Testis (tissue), 2 donors: ENCODE measurements around the gene ISG20.

Experiments used
- POLR2A ChIP-seq: fragments of 450-650 bp; IDR thresholded peaks from one replicate; pipeline ENCODE4 v1.6.1; 2017; ENCODE audit warnings: antibody characterized with exemption, mild to moderate bottlenecking, moderate library complexity
- TF ChIP-seq, protein P1 (sequence below), 3 experiments: fragments of 450-650 bp in 2 of 3; fragments of 200-600 bp in 1 of 3; sonication (generic) in 1 of 3; IDR thresholded peaks; one replicate each; pipeline ENCODE4 v1.5.1; 2016 to 2019; ENCODE audit warnings: antibody characterized with exemption in 3 of 3, mild to moderate bottlenecking in 2 of 3, moderate library complexity in 1 of 3

DNA sequence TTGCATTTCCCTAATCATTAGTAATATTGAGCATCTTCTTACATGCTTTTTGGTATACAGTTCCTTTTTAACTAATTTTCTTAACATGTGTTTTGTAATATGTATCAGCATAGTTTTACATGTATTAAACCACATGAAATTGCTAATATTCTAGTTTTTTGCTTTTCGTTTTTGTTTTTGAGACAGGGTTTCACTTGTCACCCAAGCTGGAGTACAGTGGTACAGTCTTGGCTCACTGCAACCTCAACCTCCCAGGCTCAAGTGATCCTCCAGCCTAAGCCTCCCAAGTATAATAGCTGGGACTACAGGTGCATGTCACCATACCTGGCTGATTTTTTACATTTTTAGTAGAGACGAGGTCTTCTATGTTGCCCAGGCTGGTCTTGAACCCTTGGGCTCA is 4.4 kb upstream of the ISG20 start:
- TF ChIP-seq, protein P1, sequence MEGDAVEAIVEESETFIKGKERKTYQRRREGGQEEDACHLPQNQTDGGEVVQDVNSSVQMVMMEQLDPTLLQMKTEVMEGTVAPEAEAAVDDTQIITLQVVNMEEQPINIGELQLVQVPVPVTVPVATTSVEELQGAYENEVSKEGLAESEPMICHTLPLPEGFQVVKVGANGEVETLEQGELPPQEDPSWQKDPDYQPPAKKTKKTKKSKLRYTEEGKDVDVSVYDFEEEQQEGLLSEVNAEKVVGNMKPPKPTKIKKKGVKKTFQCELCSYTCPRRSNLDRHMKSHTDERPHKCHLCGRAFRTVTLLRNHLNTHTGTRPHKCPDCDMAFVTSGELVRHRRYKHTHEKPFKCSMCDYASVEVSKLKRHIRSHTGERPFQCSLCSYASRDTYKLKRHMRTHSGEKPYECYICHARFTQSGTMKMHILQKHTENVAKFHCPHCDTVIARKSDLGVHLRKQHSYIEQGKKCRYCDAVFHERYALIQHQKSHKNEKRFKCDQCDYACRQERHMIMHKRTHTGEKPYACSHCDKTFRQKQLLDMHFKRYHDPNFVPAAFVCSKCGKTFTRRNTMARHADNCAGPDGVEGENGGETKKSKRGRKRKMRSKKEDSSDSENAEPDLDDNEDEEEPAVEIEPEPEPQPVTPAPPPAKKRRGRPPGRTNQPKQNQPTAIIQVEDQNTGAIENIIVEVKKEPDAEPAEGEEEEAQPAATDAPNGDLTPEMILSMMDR (IDR thresholded peaks at IDR 0.05), result no peak
- TF ChIP-seq POLR2A, result no peak
